GM21576 (cell line): ENCODE measurements around the gene TUBB.

Experiments
- ATAC-seq: cut with Tn5 transposase; IDR thresholded peaks from one replicate; pipeline ENCODE4 v1.9.1; 2021; ENCODE audit warnings: mild to moderate bottlenecking, moderate library complexity; ENCODE audit not compliant: unreplicated experiment

The TUBB gene

GRCh38 chr6:30686908-30687658 lies 33.1 kb upstream of the TUBB start:
- peak; percentile 33 for ATAC-seq

DNA sequence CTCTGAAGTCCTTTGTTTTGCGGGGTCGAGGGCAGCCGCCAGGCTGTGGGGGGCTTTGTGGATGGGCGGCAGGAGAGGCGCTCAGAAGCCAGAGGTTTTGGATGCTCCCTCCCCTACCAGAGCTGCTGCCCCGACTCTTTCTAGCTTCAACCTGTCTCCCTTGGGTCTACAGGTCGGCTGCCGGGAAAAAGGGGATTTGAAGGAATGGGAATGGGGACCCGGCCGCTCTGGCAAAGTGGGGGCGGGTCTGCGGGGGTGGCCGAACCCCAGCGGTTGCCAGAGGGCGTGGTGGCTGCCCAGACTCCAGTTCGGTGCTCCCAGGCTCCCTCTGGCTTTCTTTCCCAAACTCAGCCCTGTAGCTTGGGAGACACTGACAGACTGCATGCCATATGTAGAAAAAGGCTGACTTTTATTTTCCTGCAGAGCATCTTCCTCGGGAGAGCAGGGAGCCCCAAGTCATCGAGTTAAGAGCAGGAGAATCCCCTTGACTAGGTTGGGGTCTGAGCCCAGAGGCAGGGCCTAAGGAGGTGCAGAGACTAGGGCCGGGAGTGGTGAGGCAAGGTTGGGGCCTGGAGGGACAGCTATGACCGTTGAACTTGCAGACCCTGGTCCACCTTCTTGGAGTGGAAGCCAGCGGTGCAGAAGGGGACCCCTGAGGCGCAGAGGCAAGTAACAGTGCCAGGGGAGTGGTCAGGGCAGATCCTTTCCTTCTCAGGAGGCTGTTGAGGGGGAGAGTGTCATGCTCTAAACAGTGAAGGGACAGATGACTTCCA lies 32.3 kb upstream of the TUBB start:
- ATAC-seq: no peak

- no peak for ATAC-seq
These were observed 31.6 kb upstream of the TUBB start for GRCh38 chr6:30688569-30688968.

DNA sequence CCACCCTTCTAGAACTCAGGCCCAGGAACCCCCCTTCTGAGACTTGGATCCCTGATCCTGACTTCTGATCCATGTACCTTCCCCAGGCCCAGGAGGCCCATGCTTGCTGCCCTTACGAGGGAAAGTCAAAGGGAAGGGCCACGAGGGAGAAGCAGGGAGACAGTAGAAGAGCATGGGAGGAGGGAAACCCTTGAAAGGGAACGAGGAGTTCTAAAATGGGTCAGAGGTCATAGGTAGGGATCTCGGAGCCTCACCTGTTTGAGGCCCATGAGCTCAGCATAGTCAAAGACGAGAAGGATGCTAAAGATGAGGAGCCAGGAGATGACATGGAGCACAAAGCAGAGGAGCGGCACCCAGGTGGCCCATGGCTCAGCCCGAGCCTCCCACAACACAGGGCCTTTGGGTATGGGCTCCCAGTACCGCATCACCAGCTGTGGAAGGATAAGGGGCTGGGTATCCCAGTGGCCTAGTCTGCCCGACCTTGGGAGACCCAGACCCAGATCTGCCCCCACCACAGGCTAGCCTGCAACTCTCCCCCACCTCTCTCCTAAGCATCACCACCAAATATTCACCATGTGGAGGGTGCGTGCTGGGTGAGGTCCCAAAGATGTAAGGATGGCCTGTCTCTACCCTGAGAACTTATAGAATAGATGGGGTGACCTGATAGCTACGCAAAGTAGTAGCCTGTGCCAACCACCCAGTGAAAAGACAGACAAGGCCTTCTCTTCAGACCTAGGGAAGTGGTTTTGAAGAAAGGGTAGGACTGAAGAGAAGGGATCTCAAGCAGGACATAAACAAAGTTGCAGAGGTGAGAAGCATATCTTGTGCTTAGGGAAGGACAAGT lies 30.9 kb upstream of the TUBB start:
- ATAC-seq: no peak

- no peak for ATAC-seq
These were observed 30.2 kb upstream of the TUBB start for GRCh38 chr6:30689985-30690384.

DNA sequence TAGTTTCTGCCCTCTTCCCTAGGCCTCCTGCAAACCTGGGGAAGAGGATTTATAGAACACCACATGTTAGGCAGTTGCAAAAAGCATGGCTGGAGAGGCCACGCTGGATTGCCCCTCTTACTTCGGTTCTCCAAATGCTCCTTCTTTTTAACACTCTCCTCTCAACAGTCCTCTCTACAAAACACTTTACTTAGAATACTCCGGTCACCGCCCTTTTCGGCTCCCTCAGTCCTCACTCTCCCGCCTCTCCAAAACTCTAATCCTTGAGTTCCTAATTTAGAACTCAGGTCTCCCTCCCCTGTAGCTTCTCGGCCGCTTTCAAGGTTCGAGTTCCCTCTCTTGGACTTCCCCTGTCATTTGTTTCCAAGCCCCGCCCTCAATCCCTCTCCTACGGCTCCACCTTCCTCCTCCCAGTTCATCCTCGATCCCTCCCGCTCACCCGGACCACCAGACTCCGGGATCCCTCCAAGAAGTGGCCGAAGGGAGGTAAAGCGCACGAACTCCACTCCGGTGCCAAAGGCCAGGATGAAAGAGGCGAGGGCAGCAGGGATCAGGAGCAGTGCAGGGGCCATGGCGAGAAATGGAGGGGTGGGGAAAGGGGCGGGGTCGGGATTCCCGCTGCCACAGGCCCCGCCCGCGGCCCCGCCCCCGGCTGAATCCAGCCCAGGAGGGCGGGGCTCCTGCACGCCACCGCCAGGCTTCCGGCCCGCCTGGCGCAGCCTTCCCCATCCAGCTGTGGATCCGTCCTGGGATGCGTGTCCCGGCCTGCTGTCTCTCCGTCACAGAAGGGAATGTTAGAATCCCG lies 29.5 kb upstream of the TUBB start, which contains the start of gene NRM:
Gene NRM (minus strand): TSS at position 582 of the 805 bp plus-strand sequence. CDS start 10 bp downstream, at position 572.
- peak; percentile 27 for ATAC-seq

- ATAC-seq: no peak
These were observed 28.8 kb upstream of the TUBB start for GRCh38 chr6:30691208-30691847.

- no peak for ATAC-seq
These were observed 23.7 kb upstream of the TUBB start for GRCh38 chr6:30696432-30696831.

DNA sequence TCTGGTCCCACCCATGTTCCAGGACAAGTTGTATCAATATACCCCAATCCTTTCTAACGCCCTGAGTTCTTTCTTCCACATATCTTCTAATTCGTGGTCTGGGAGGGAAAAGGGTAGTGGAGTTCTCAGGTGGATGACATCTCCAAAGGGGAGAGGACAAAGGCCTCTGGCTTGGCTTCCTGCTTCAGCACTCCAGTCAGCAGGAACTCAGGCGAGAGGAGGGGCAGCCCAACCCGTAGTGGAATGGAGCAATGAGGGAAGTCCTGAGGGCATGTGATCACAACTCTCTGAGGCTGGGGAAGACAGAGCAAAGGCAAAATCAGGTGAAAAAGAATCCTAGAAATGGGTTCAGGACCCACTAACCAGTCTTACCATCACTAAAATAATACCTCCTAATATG lies 19.8 kb upstream of the TUBB start:
- no peak for ATAC-seq

DNA sequence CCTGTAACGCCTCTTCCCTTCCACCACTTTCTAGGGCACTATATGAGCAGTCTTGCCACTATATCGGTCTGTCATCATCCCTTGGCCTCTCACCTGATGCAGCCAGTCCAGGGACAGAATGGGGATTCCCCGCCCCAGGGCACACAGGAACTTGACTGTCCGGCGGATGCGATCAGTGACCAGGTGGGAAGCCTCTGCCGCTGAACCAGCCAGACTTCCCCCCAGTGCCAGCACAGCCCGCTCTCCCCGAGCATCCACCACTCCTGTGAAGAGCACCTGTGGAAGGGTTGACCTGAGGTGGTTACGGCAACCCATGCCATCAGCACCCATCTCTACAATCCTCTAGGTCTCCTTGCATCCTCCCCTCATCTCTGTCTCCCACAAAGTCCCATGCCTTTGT lies 17.1 kb upstream of the TUBB start:
- no peak for ATAC-seq

DNA sequence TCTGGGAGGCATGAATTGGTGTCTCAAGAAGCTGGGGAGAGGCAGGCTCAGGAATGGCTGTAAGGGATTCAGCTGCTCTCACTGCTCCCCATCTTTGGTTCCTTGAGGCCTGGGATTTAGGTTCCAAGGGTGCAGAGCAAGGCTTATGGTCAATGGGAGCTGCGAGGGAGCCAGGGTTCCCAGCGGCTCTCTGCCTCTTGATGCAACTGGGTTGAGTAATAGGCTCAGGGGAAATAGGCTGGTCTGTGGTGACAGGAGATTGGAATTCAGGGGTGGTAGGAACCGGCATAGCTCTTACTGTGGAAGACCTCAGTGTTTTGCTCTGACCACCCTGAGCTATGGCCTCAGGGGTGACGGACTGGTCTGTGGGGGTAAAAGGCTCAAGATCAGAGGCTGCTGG lies 16.3 kb upstream of the TUBB start:
- ATAC-seq: no peak

GRCh38 chr6:30705620-30706019 lies 14.5 kb upstream of the TUBB start:
- no peak for ATAC-seq

DNA sequence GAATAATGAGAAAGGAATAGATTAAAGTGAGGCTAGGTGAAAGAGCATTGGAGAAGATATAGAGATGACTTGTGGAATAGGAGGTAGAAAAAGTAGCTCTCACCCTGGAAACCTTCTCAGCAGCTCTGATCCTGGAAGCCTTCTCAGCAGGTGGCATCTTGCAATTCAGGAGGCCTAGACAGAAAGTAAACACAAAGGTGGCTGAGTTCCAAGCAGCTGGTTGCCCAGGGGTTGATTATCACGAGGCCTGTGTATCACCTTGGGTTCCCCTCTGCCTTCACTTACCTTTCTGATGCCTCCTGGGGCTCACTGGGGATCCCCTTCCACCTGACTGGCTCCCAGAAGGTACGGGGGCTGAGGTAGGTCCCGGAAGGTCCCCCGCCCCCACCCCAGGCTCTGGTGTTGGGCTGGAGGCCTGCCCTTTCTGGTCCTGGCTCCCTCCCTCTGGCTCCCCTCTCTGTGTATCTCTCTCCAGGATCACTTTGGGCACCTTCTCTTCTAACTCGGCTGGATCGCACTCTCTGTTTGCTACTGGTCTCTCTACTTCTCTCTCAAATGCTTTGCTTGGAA lies 12.8 kb upstream of the TUBB start:
- no peak for ATAC-seq

- ATAC-seq: no peak
These were observed 10.9 kb upstream of the TUBB start for GRCh38 chr6:30709101-30709868.

- ATAC-seq: no peak
These were observed 8.3 kb upstream of the TUBB start for GRCh38 chr6:30711758-30712380.

- ATAC-seq: no peak
These were observed 7.7 kb upstream of the TUBB start for GRCh38 chr6:30712441-30712945.

- ATAC-seq: no peak
These were observed 5.9 kb upstream of the TUBB start for GRCh38 chr6:30714263-30714662.

- ATAC-seq: no peak
These were observed 3.3 kb upstream of the TUBB start for GRCh38 chr6:30716879-30717128.
